H1 (cell line): Measurements from ENCODE around the gene C11orf54. TPM values are rescaled to one million over a fixed set of nuclear protein-coding genes. Genes with fewer than 3 reads are reported as not detected.

Experiments used
- CTCF ChIA-PET: fragments of 300-600 bp; sonication (Branson Sonifier 250); formaldehyde crosslinking; loops from one replicate; lab custom pipeline; 2021; ENCODE audit not compliant: partially characterized antibody; lab: Charles Lee
- POLR2A ChIA-PET: fragments of 300-600 bp; sonication (Branson Sonifier 250); formaldehyde crosslinking; loops from one replicate; lab custom pipeline; 2021; ENCODE audit warnings: inconsistent platforms; ENCODE audit not compliant: partially characterized antibody; lab: Charles Lee
- DNase-seq, 2 experiments: peaks; one replicate each; pipeline versions ENCODE4 v3.0.0 to v3.0.0-alpha.2; 2010 to 2022; ENCODE audit warnings: low spot score in 2 of 2, low read depth in 1 of 2, mixed read lengths in 1 of 2
- FAIRE-seq: peaks from 2 replicates; lab custom pipeline; 2011; peaks lifted over from hg19 to GRCh38; lab: Jason Lieb, UNC
- H2AFZ ChIP-seq: 2 replicates; pipeline ENCODE4 v1.8.1; 2012; ENCODE audit warnings: low read length, inconsistent platforms
- H2AK5ac ChIP-seq: 2 replicates; pipeline ENCODE4 v1.6.1; 2013; ENCODE audit warnings: low read depth, low read length
- H2BK120ac ChIP-seq: replicated peaks from 2 replicates; pipeline ENCODE3; 2013; ENCODE audit warnings: low read depth, low read length, inconsistent platforms
- H2BK12ac ChIP-seq: 2 replicates; pipeline ENCODE4 v1.6.1; 2013; ENCODE audit warnings: low read depth, low read length
- H2BK15ac ChIP-seq: 2 replicates; pipeline ENCODE4 v1.6.1; 2013; ENCODE audit warnings: low read length
- H2BK20ac ChIP-seq: 2 replicates; pipeline ENCODE4 v1.6.1; 2013; ENCODE audit warnings: low read length
- H2BK5ac ChIP-seq: 2 replicates; pipeline ENCODE4 v1.6.1; 2013; ENCODE audit warnings: low read depth, low read length
- H3K14ac ChIP-seq: 2 replicates; pipeline ENCODE4 v1.6.1; 2013; ENCODE audit warnings: inconsistent platforms; ENCODE audit not compliant: insufficient read length
- H3K18ac ChIP-seq: 2 replicates; pipeline ENCODE4 v1.6.1; 2013; ENCODE audit warnings: low read length; ENCODE audit errors: extremely low read depth
- H3K23ac ChIP-seq: 2 replicates; pipeline ENCODE4 v1.6.1; 2013; ENCODE audit warnings: inconsistent platforms; ENCODE audit not compliant: insufficient read length
- H3K23me2 ChIP-seq: 2 replicates; pipeline ENCODE4 v1.6.1; 2013; ENCODE audit warnings: low read depth, low read length
- H3K27ac ChIP-seq: 2 replicates; pipeline ENCODE4 v1.6.1; 2011; ENCODE audit warnings: low read depth, low read length, inconsistent platforms
- H3K27me3 ChIP-seq, 4 experiments: replicated peaks in 1 of 4; 1 replicate in 1 of 4; 2 replicates in 3 of 4; pipeline versions ENCODE4 v1.6.1 to v1.8.1; 2011 to 2013; ENCODE audit warnings: low read length in 3 of 4, mild to moderate bottlenecking in 3 of 4, inconsistent platforms in 2 of 4, mixed read lengths in 2 of 4, moderate library complexity in 1 of 4; ENCODE audit not compliant: control insufficient read depth in 3 of 4, insufficient read depth in 3 of 4; ENCODE audit errors: extremely low read depth in 1 of 4
- H3K36me3 ChIP-seq, 4 experiments: 2 replicates each; pipeline versions ENCODE4 v1.6.1 to v1.8.1; 2011 to 2013; ENCODE audit warnings: mild to moderate bottlenecking in 4 of 4, low read length in 3 of 4, moderate library complexity in 2 of 4, control low read depth in 1 of 4, inconsistent platforms in 1 of 4; ENCODE audit not compliant: insufficient read depth in 4 of 4, control insufficient read depth in 2 of 4
- H3K4ac ChIP-seq: replicated peaks from 2 replicates; pipeline ENCODE3; 2013; ENCODE audit warnings: low read length, low read depth, mixed read lengths, inconsistent platforms; ENCODE audit not compliant: insufficient read length
- H3K4me1 ChIP-seq, 4 experiments: replicated peaks in 1 of 4; 1 replicate in 1 of 4; 2 replicates in 3 of 4; pipeline versions ENCODE4 v1.6.1 to v1.8.1; 2011 to 2013; ENCODE audit warnings: low read length in 3 of 4, inconsistent platforms in 2 of 4, mixed read lengths in 1 of 4; ENCODE audit not compliant: insufficient read depth in 4 of 4, control insufficient read depth in 3 of 4
- H3K4me2 ChIP-seq, 2 experiments: 2 replicates each; pipeline versions ENCODE4 v1.6.1 to v1.8.1; 2011 to 2013; ENCODE audit warnings: low read depth in 2 of 2, low read length in 2 of 2, control low read depth in 1 of 2, inconsistent platforms in 1 of 2, mild to moderate bottlenecking in 1 of 2; ENCODE audit not compliant: insufficient read depth in 1 of 2
- H3K4me3 ChIP-seq, 4 experiments: fragments of 200-600, 300-600 bp in 1 of 4; sonication (generic), shearing (Covaris generic), sonication (Bioruptor Twin) in 1 of 4; 2 replicates each; pipeline versions ENCODE4 v1.5.1 to v1.8.1; 2011 to 2016; ENCODE audit warnings: low read length in 4 of 4, low read depth in 3 of 4, control low read depth in 2 of 4, inconsistent platforms in 2 of 4, mild to moderate bottlenecking in 2 of 4, mixed read lengths in 1 of 4, moderate library complexity in 1 of 4; ENCODE audit not compliant: insufficient read depth in 2 of 4; ENCODE audit errors: extremely low read depth in 1 of 4
- H3K56ac ChIP-seq: replicated peaks from 2 replicates; pipeline ENCODE3; 2013; ENCODE audit warnings: low read depth, mild to moderate bottlenecking, mixed read lengths, low read length, inconsistent platforms; ENCODE audit not compliant: insufficient read length
- H3K79me1 ChIP-seq: 2 replicates; pipeline ENCODE4 v1.6.1; 2013; ENCODE audit warnings: low read depth, low read length, control low read depth
- H3K79me2 ChIP-seq, 2 experiments: 2 replicates each; pipeline versions ENCODE4 v1.6.1 to v1.8.1; 2012 to 2013; ENCODE audit warnings: low read length in 2 of 2, mild to moderate bottlenecking in 2 of 2, inconsistent platforms in 1 of 2; ENCODE audit not compliant: insufficient read depth in 2 of 2, control insufficient read depth in 1 of 2
- H3K9ac ChIP-seq, 4 experiments: replicated peaks in 1 of 4; 1 replicate in 1 of 4; 2 replicates in 3 of 4; pipeline versions ENCODE4 v1.6.1 to v1.8.1; 2011 to 2013; ENCODE audit warnings: low read depth in 3 of 4, low read length in 3 of 4, control low read depth in 2 of 4, mild to moderate bottlenecking in 2 of 4, moderate library complexity in 2 of 4, inconsistent platforms in 1 of 4; ENCODE audit errors: extremely low read depth in 1 of 4
- H3K9me3 ChIP-seq, 2 experiments: 2 replicates each; pipeline versions ENCODE4 v1.6.1 to v1.8.1; 2012 to 2013; ENCODE audit warnings: mild to moderate bottlenecking in 2 of 2, moderate library complexity in 2 of 2, control low read depth in 1 of 2, inconsistent platforms in 1 of 2, low read depth in 1 of 2, low read length in 1 of 2, mixed read lengths in 1 of 2; ENCODE audit not compliant: insufficient read depth in 2 of 2
- H4K20me1 ChIP-seq, 2 experiments: replicated peaks in 1 of 2; 2 replicates each; pipeline versions ENCODE3 to v1.8.1; 2011 to 2013; ENCODE audit warnings: inconsistent platforms in 2 of 2, low read length in 2 of 2, mild to moderate bottlenecking in 1 of 2; ENCODE audit not compliant: insufficient read depth in 2 of 2, control insufficient read depth in 1 of 2
- H4K5ac ChIP-seq: 2 replicates; pipeline ENCODE4 v1.6.1; 2013; ENCODE audit warnings: low read length, low read depth, mixed read lengths, inconsistent platforms; ENCODE audit not compliant: insufficient read length
- H4K8ac ChIP-seq: 2 replicates; pipeline ENCODE4 v1.8.0; 2013; ENCODE audit warnings: mild to moderate bottlenecking, moderate library complexity, low read length, inconsistent platforms; ENCODE audit not compliant: insufficient read depth; ENCODE audit errors: extremely low read depth
- H4K91ac ChIP-seq: replicated peaks from 2 replicates; pipeline ENCODE3; 2013; ENCODE audit warnings: low read length, mixed read lengths, inconsistent platforms; ENCODE audit not compliant: insufficient read length
- BACH1 ChIP-seq: IDR thresholded peaks from 2 replicates; pipeline ENCODE4 v1.6.1; 2012; ENCODE audit warnings: low read length, improper control_type of control experiment
- GABPA ChIP-seq: IDR thresholded peaks from 2 replicates; pipeline ENCODE4 v1.6.1; 2011; ENCODE audit warnings: mild to moderate bottlenecking, low read length, moderate library complexity, borderline replicate concordance; ENCODE audit not compliant: insufficient read depth
- HDAC6 ChIP-seq: IDR thresholded peaks from one replicate; pipeline ENCODE4 v1.7.1; 2012; ENCODE audit warnings: low read depth, mild to moderate bottlenecking, inconsistent platforms, low read length, moderate library complexity
- POLR2A ChIP-seq, 2 experiments: IDR thresholded peaks; 1 replicate in 1 of 2; 2 replicates in 1 of 2; pipeline ENCODE4 v1.6.1; 2011; ENCODE audit warnings: low read depth in 2 of 2, low read length in 2 of 2, mild to moderate bottlenecking in 2 of 2; ENCODE audit errors: control extremely low read depth in 1 of 2
- RNF2 ChIP-seq: fragments of 200-900, 300-1000 bp; sonication (generic); IDR thresholded peaks from 2 replicates; pipeline ENCODE4 v1.7.1; 2016; ENCODE audit warnings: borderline replicate concordance, low read depth, mild to moderate bottlenecking, antibody characterized with exemption, low read length; ENCODE audit not compliant: poor library complexity, severe bottlenecking; ENCODE audit errors: missing control alignments
- SIN3A ChIP-seq, 2 experiments: IDR thresholded peaks in 1 of 2; conservative IDR thresholded peaks in 1 of 2; 2 replicates each; pipeline ENCODE4 v1.6.1; 2011 to 2012; ENCODE audit warnings: low read length in 2 of 2, improper control_type of control experiment in 1 of 2, low read depth in 1 of 2, mild to moderate bottlenecking in 1 of 2
- SP4 ChIP-seq: IDR thresholded peaks from 2 replicates; pipeline ENCODE4 v1.6.1; 2012; ENCODE audit warnings: low read length, inconsistent platforms
- SRF ChIP-seq: IDR thresholded peaks from 2 replicates; pipeline ENCODE4 v1.6.1; 2011; ENCODE audit warnings: mild to moderate bottlenecking, low read depth, low read length, moderate library complexity
- SUZ12 ChIP-seq: fragments of 200-600 bp; sonication (generic); IDR thresholded peaks from 2 replicates; pipeline ENCODE4 v1.6.1; 2012; ENCODE audit warnings: mild to moderate bottlenecking, inconsistent platforms, low read length, moderate library complexity, mixed read lengths
- WGBS, 2 experiments: shearing (Covaris generic) in 1 of 2; methylation state at CpG; one replicate each; pipeline versions ENCODE4 v1.1.6 to v1.1.7; 2013 to 2015; ENCODE audit warnings: low lambda C conversion rate in 2 of 2, mixed read lengths in 2 of 2, inconsistent platforms in 1 of 2, low coverage in 1 of 2, missing lambda C conversion rate in 1 of 2; ENCODE audit not compliant: insufficient replicate concordance in 2 of 2, insufficient coverage in 1 of 2, insufficient read length in 1 of 2; ENCODE audit errors: extremely low coverage in 1 of 2, missing lambda C conversion rate in 1 of 2; 5-methylcytosine and 5-hydroxymethylcytosine counted together
- polyA plus RNA-seq, 7 experiments: library from polyadenylated mRNA; depleted of rRNA in 3 of 7; stranded (reverse) in 5 of 7; unstranded in 2 of 7; fragments of >200 nt in 5 of 7; fragments of 200-250 nt in 2 of 7; gene quantifications; 1 replicate in 5 of 7; 2 replicates in 1 of 7; 4 replicates in 1 of 7; pipeline versions ENCODE4 v1.2.1 to v1.2.3, GENCODE V29; 2011 to 2013; ENCODE audit warnings: missing spikeins in 2 of 7, mixed read lengths in 2 of 7
- total RNA-seq: library from RNA; stranded (reverse); fragmentation: NEBNext Ultra II Directional; extraction: Animal tissue kit (Norgen Biotek cat#: 25700); gene quantifications from 2 replicates; pipeline ENCODE4 v1.2.1, GENCODE V29; 2021

C11orf54 gene
- total and polyA plus RNA-seq, 2 of the 8 experiments (the other 6 are each of a cell fraction or from before 2014, with no cell fraction given): 14.7 to 24.5 TPM

GRCh38 chr11:93761910-93762309 is 20.4 kb downstream of the C11orf54 start:
- H3K4ac ChIP-seq: no peak overlapping the region
- no peaks in the 10 kb centered on the region for H4K20me1 ChIP-seq
- TF ChIP-seq RNF2 (no peak), BACH1 (no peak), SIN3A (conservative IDR thresholded peaks at IDR 0.05 in 1 of 2, IDR thresholded peaks at IDR 0.05 in 1 of 2; ENCODE audit: low read depth in 1 of 2, low read length in 2 of 2) (no peak), SRF (no peak), GABPA (no peak), SP4 (no peak), SUZ12 (no peak), HDAC6 (no peak), POLR2A (IDR thresholded peaks at IDR 0.05; ENCODE audit: control extremely low read depth in 1 of 2, low read depth in 2 of 2, low read length in 2 of 2) (no peak)
- no peak overlapping the region for H3K4me3 ChIP-seq
- H3K23ac ChIP-seq: no peak overlapping the region
- no peaks in the 10 kb centered on the region for H3K79me2 ChIP-seq
- H3K36me3 ChIP-seq: peaks cover 4 to 40% (median 27%) of the 10 kb centered on the region in 4 experiments
- H3K23me2 ChIP-seq: no peaks in the 10 kb centered on the region
- H3K18ac ChIP-seq: no peak overlapping the region
- no peak overlapping the region for H3K56ac ChIP-seq
- no peak overlapping the region for H2BK15ac ChIP-seq
- no peaks in the 10 kb centered on the region for H3K27me3 ChIP-seq
- no peak overlapping the region for H4K5ac ChIP-seq
- no peak overlapping the region for H2BK120ac ChIP-seq
- no peak for FAIRE-seq
- no peak overlapping the region for H2BK5ac ChIP-seq
- H3K79me1 ChIP-seq: no peaks in the 10 kb centered on the region
- no peaks in the 10 kb centered on the region; a peak in 1 of 4 replicates for H3K9me3 ChIP-seq
- H3K14ac ChIP-seq: no peak overlapping the region
- WGBS, 2 experiments: 84% methylated on average over 1 of the region's 1 CpG; no CpG with 5 or more reads in 1 of the 2 experiments
- no peak overlapping the region for H2AK5ac ChIP-seq
- no peak overlapping the region for H2BK12ac ChIP-seq
- ChIA-PET POLR2A (interaction anchor here (5.0 kb wide), 1 partner anchor 22 kb away, joined by 41 read pairs; the partner anchor contains the start of genes C11orf54 and TAF1D), CTCF (no interaction called here)
- H4K8ac ChIP-seq: no peak overlapping the region
- H2BK20ac ChIP-seq: no peak overlapping the region
- no peak overlapping the region for H4K91ac ChIP-seq
- H3K4me1 ChIP-seq: no peaks in the 10 kb centered on the region
- no peak overlapping the region for H3K9ac ChIP-seq
- H3K27ac ChIP-seq: no peak overlapping the region
- H2AFZ ChIP-seq: no peak overlapping the region
- H3K4me2 ChIP-seq: no peak overlapping the region
- no peak for DNase-seq
